Natural killer cell (primary cell): ENCODE data around the gene TRAF3IP3. TPM values are rescaled to one million over a fixed set of nuclear protein-coding genes. Genes with fewer than 3 reads are reported as not detected.

ENCODE experiments used
- ATAC-seq, 3 donors: fragments of 150-1000 bp in 2 of 3; fragments of 200-7000 bp in 1 of 3; cut with Tn5 transposase; 1 replicate in 1 of 3; 2 replicates in 2 of 3; pipeline ENCODE4 v1.10.0; 2021; ENCODE audit warnings: mild to moderate bottlenecking in 2 of 3, moderate library complexity in 2 of 3
- DNase-seq, 2 donors: peaks; one replicate each; pipeline versions ENCODE4 v3.0.0 to v3.0.0-alpha.2; 2013 to 2021; ENCODE audit warnings: mixed read lengths in 1 of 2
- H3K27ac ChIP-seq: one replicate; pipeline ENCODE4 v1.5.1; 2013; ENCODE audit warnings: mild to moderate bottlenecking, low read length
- H3K27me3 ChIP-seq: one replicate; pipeline ENCODE4 v1.6.1; 2013; ENCODE audit warnings: low read length; ENCODE audit not compliant: control insufficient read depth, insufficient read depth
- H3K36me3 ChIP-seq: one replicate; pipeline ENCODE4 v1.6.1; 2013; ENCODE audit warnings: low read length; ENCODE audit not compliant: control insufficient read depth, insufficient read depth
- H3K4me1 ChIP-seq: one replicate; pipeline ENCODE4 v1.6.1; 2013; ENCODE audit warnings: low read length; ENCODE audit not compliant: control insufficient read depth, insufficient read depth
- H3K4me3 ChIP-seq: one replicate; pipeline ENCODE4 v1.5.1; 2013; ENCODE audit warnings: low read length
- H3K9me3 ChIP-seq: one replicate; pipeline ENCODE4 v1.6.1; 2013; ENCODE audit warnings: low read length; ENCODE audit not compliant: control insufficient read depth, insufficient read depth
- H3K27ac Mint-ChIP-seq, 2 donors: one replicate each; pipeline ENCODE4 v1.8.0; 2022; ENCODE audit warnings: mild to moderate bottlenecking in 2 of 2, mixed read lengths in 2 of 2, moderate library complexity in 1 of 2
- H3K27me3 Mint-ChIP-seq, 2 donors: one replicate each; pipeline ENCODE4 v1.8.0; 2022; ENCODE audit warnings: low read depth in 2 of 2, mixed read lengths in 2 of 2
- H3K36me3 Mint-ChIP-seq: one replicate; pipeline ENCODE4 v1.8.0; 2022; ENCODE audit warnings: mixed read lengths
- H3K4me1 Mint-ChIP-seq, 2 donors: one replicate each; pipeline ENCODE4 v1.8.0; 2022; ENCODE audit warnings: mixed read lengths in 2 of 2
- H3K4me3 Mint-ChIP-seq: one replicate; pipeline ENCODE4 v1.8.0; 2022; ENCODE audit warnings: mild to moderate bottlenecking, moderate library complexity, mixed read lengths
- H3K9me3 Mint-ChIP-seq, 2 donors: one replicate each; pipeline ENCODE4 v1.8.0; 2022; ENCODE audit warnings: mixed read lengths in 2 of 2
- CTCF ChIP-seq: fragments of 200-600 bp; IDR thresholded peaks from one replicate; pipeline ENCODE4 v1.8.0; 2022; ENCODE audit warnings: antibody characterized with exemption
- WGBS: methylation state at CpG from one replicate; pipeline ENCODE4 v1.1.7; 2013; ENCODE audit warnings: missing lambda C conversion rate; ENCODE audit not compliant: insufficient coverage; 5-methylcytosine and 5-hydroxymethylcytosine counted together
- intact Hi-C: fragments of 100-400 bp; cut with micrococcal nuclease; formaldehyde crosslinking; loops from one replicate; pipeline ENCODE4 v1.14.2; 2022
- total RNA-seq, 4 donors: library from RNA; stranded (reverse); fragments of 120-200 nt in 1 of 4; gene quantifications; one replicate each; pipeline versions ENCODE4 v1.2.3 to v1.2.4, GENCODE V29; 2013 to 2022

Gene TRAF3IP3
- total RNA-seq, 3 donors from 2014 or later (not counting 1 experiment from before 2014, with no cell fraction given), result 273 to 354 (median 287) TPM

DNA sequence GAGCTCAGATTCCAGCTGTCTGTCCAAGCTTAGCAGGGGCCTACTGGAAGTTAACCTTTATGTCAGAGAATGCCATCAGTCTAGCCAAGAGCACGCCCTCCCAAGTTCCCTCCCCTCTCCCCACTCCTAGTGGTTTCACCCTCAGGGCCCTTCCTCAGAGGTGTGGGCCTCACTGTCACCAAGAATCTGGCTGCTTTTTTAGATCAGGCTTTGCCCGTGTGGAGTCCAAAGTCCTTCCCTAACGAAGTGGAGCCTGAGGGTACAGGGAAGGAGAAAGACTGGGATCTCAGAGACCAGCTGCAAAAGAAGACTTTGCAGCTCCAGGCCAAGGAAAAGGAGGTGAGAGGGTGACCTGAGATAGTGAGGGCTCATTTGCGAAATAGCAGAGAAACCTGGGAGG, 24.4 kb downstream of the TRAF3IP3 start:
- intact Hi-C loops, result no loop called here
- WGBS, result 79% methylated on average over 4 of the region's 4 CpGs
- H3K27me3 ChIP-seq, result no peaks in the 10 kb centered on the region
- Mint-ChIP-seq H3K4me1 (peaks cover 50 to 51% of the 10 kb centered on the region in 2 donors), H3K27me3 (no peaks in the 10 kb centered on the region), H3K4me3 (no peak overlapping the region), H3K36me3 (peaks cover 38% of the 10 kb centered on the region), H3K27ac (peak overlapping the region; percentile 59 to 78), H3K9me3 (no peaks in the 10 kb centered on the region)
- no peak overlapping the region for H3K27ac ChIP-seq
- no peak overlapping the region for H3K4me3 ChIP-seq
- no peak for DNase-seq
- ATAC-seq, result no peak
- peaks cover 75% of the 10 kb centered on the region for H3K36me3 ChIP-seq
- H3K9me3 ChIP-seq, result no peaks in the 10 kb centered on the region
- H3K4me1 ChIP-seq, result peaks cover 22% of the 10 kb centered on the region
- TF ChIP-seq CTCF, result no peak

GRCh38 chr1:209783386-209783785, 27.5 kb downstream of the TRAF3IP3 start:
- Histone ChIP-seq H3K36me3 (peaks cover 44% of the 10 kb centered on the region), H3K27me3 (no peaks in the 10 kb centered on the region), H3K4me1 (peaks cover 19% of the 10 kb centered on the region), H3K27ac (peak overlapping the region; percentile 94), H3K4me3 (no peak overlapping the region), H3K9me3 (no peaks in the 10 kb centered on the region)
- Mint-ChIP-seq H3K27me3 (peaks cover 0 to 3% of the 10 kb centered on the region in 2 donors), H3K9me3 (no peaks in the 10 kb centered on the region), H3K36me3 (peaks cover 32% of the 10 kb centered on the region), H3K4me3 (no peak overlapping the region), H3K27ac (peak overlapping the region; percentile 95 to 98), H3K4me1 (peaks cover 43 to 47% of the 10 kb centered on the region in 2 donors)
- TF ChIP-seq CTCF, result no peak
- ATAC-seq (no peak), DNase-seq (no peak)
- intact Hi-C loops, result no loop called here
- 88% methylated on average over 6 of the region's 6 CpGs for WGBS

GRCh38 chr1:209784265-209785169, 28.7 kb downstream of the TRAF3IP3 start, which contains the start of gene C1orf74:
TSS of gene C1orf74 (minus strand) at chr1:209784559. CDS start at chr1:209783634, 925 bp downstream.
- Histone ChIP-seq H3K9me3 (no peaks in the 10 kb centered on the region), H3K27me3 (no peaks in the 10 kb centered on the region), H3K36me3 (peaks cover 33% of the 10 kb centered on the region), H3K4me1 (peaks cover 19% of the 10 kb centered on the region), H3K27ac (peak within 1 kb of the TSS; percentile 94), H3K4me3 (peak within 1 kb of the TSS; percentile 66)
- TF ChIP-seq CTCF, result no peak
- 0% methylated on average over 42 of the region's 48 CpGs for WGBS
- intact Hi-C loops, result loop anchor here (1.0 kb wide), 2 partner anchors 15 to 43 kb away; partner anchors contain the start of gene UTP25
- H3K36me3 Mint-ChIP-seq, result peaks cover 21% of the 10 kb centered on the region
- peaks cover 31 to 36% of the 10 kb centered on the region in 2 donors for H3K4me1 Mint-ChIP-seq
- peak; percentile 100 for DNase-seq
- H3K27ac Mint-ChIP-seq, result peak within 1 kb of the TSS; percentile 95 to 98
- peaks cover 0 to 3% of the 10 kb centered on the region in 2 donors for H3K27me3 Mint-ChIP-seq
- no peaks in the 10 kb centered on the region for H3K9me3 Mint-ChIP-seq
- H3K4me3 Mint-ChIP-seq, result peak within 1 kb of the TSS; percentile 95
- ATAC-seq, result peak; percentile 98 to 100 (median 99)
